MM.1S (cell line): ENCODE data around the gene CNNM2.

Experiments used
- CTCF ChIP-seq: fragments of 300-600 bp; sonication (generic); IDR thresholded peaks from 2 replicates; pipeline ENCODE4 v1.5.1; 2016; ENCODE audit warnings: antibody characterized with exemption, low read length, mixed read lengths
- EZH2 ChIP-seq: fragments of 300-600 bp; sonication (generic); optimal IDR thresholded peaks from 2 replicates; pipeline ENCODE3; 2017; ENCODE audit warnings: low read depth, mild to moderate bottlenecking, antibody characterized with exemption, low read length, mixed read lengths

GRCh38 chr10:102872163-102872562, 45.9 kb upstream of the CNNM2 start:
- TF ChIP-seq EZH2: no peak
- no peak for TF ChIP-seq CTCF
